HG03575 (cell line): ENCODE data around the gene CYP2D6.
"Not testable (repeated sequence)": the region's sequence is repeated elsewhere in the genome, so short reads cannot be mapped to it uniquely, and the experiment has no call there.

ENCODE experiments used
- ATAC-seq: cut with Tn5 transposase; IDR thresholded peaks from one replicate; pipeline ENCODE4 v1.9.1; 2021; ENCODE audit not compliant: unreplicated experiment, insufficient number of reproducible peaks, low FRiP score; ENCODE audit errors: extremely low read depth

The CYP2D6 gene

DNA sequence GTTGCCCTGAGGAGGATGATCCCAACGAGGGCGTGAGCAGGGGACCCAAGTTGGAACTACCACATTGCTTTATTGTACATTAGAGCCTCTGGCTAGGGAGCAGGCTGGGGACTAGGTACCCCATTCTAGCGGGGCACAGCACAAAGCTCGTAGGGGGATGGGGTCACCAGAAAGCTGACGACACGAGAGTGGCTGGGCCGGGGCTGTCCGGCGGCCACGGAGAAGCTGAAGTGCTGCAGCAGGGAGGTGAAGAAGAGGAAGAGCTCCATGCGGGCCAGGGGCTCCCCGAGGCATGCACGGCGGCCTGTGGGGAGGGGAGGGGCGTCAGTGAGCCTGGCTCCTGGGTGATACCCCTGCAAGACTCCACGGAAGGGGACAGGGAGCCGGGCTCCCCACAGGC, 9.5 kb upstream of the CYP2D6 start:
- ATAC-seq, result not testable (repeated sequence)

DNA sequence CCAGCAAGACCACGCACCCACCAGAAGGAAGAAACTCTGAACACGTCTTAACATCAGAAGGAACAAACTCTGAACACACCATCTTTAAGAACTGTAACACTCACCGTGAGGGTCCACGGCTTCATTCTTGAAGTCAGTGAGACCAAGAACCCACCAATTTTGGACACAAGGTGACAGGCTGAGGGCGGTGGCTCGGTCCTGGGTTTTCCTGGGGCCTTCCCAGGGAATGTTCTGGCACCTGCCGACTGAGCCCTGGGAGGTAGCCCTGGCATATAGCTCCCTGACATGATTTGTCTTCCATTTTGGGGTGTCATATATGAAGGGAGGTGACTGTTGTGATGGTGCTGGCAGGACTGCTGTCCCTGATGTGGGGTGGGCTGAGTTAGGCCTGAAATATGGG, 8.9 kb upstream of the CYP2D6 start:
- not testable (repeated sequence) for ATAC-seq

DNA sequence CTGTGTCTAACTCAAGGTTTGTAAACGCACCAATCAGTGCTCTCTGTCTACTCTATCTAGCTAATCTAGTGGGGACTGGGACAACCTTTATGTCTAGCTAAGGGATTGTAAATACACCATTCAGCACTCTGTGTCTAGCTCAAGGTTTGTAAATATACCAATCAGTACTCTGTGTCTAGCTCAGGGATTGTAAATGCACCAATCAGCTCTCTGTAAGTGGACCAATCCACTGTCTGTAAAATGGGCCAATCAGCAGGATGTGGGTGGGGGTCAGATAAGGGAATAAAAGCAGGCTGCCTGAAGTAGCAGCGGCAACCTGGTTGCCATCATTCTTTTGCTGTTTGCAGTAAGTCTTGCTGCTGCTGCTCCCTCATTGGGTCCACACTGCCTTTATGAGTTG, 8.4 kb upstream of the CYP2D6 start:
- no peak for ATAC-seq

DNA sequence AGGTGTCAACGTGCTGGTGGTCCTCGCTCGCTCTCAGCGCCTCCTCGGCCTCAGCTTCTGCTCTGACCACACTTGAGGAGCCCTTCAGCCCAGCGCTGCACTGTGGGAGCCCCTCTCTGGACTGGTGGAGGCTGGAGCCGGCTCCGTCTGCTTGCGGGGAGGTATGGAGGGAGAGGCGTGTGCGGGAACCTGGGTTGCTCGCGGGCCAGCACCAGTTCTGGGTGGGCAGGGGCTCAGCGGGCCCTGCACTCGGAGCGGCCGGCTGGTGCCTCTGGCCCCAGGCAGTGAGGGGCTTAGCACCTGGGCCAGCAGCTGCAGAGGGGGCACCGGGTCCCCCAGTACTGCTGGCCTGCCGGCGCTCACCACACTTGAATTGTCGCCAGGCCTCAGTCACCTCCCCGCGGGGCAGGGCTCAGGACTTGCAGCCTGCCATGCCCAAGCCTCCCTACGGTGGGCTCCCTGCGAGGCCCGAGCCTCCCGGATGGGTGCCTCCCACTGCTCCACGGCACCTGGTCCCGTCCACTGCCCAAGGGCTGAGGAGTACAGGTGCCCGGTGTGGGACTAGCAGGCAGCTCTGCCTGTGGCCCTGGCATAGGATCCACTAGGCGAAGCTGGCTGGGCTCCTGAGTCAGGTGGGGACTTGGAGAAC, 7.6 kb upstream of the CYP2D6 start:
- no peak for ATAC-seq

DNA sequence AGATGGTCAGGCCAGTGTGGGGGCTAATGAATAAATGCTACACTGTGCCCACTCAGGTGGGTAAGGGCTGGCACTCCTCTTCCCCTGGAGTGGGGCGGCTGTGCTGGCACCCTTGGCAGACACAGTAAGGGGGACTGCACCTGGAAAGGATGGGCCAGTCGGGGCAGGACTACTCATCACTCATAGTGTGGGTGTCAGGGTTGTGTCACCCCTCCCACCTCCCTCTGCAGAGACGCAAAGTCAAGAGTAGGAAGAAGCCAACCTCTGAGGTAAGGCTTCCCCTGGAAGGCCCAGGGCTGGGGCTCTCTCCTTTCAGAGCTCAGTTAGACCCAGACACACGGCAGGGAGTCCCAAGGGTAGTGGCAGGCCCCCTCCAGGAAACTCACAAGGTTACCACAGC, 5.1 kb upstream of the CYP2D6 start:
- ATAC-seq, result not testable (repeated sequence)

DNA sequence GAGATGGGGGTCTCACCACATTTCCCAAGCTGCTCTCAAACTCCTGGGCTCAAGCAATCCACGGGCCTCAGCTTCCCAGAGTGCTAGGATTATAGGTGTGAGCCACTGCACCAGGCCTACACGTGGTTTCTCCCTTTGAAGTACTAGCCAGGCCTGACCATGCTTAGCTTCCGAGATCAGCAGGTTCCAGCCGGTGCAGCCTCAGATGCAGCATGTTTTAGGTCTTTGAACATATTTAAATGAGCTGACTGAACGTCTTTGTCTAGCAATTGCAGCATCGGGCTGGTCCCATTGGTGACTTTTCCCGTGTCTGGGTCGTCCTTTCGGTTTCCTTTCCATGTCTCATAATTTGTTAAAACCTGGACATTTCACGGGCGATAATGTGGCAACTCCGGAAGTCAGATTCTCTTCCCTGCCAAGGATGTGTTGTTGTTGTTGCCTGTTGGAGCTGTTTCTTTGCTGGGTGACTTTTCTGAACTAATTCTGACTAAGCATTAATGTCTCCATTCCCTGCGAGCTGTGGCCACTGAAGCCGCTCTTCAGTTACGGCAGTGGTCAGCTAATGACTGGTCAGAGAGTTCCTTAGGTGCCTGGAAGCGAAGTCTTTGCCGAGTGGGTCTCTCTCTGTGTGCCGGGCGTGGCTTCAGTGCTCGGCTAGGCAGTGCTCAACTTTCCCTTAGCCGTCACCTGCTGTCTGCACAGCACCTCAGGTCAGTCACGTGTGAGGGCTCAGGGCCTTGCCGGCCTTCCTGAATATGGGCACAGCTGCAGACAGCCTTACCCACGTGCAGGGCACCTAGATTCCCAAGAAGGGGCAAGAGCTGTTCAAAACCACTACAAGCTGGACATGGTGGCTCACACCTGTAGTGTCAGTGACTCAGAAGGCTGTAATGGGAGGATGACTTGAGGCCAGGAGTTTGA, 3.8 kb upstream of the CYP2D6 start:
- no peak for ATAC-seq

DNA sequence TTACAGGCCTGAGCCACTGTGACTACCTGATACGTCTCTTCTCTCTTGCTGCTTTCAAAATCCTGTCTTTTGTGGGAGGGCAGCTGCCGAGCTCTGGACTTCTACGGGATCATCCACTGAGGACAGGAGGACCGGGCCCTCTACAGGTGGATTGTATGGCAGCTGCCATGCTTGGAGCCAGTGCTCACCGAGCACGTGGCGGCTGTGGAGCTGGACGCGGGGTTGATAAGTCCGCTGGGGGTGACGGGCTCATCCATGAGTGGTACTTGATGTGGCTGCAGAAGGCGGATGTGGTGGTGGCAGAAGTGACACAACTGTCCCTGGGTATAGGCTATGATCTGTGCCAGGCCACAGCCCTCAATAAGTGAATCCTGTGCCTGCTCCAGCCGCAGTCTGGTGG, 1.8 kb upstream of the CYP2D6 start:
- ATAC-seq, result no peak

- no peak for ATAC-seq
Observed at GRCh38 chr22:42131562-42131961, 952 bp upstream of the CYP2D6 start.

GRCh38 chr22:42130182-42130581, 428 bp downstream of the CYP2D6 start:
- ATAC-seq, result not testable (repeated sequence)

DNA sequence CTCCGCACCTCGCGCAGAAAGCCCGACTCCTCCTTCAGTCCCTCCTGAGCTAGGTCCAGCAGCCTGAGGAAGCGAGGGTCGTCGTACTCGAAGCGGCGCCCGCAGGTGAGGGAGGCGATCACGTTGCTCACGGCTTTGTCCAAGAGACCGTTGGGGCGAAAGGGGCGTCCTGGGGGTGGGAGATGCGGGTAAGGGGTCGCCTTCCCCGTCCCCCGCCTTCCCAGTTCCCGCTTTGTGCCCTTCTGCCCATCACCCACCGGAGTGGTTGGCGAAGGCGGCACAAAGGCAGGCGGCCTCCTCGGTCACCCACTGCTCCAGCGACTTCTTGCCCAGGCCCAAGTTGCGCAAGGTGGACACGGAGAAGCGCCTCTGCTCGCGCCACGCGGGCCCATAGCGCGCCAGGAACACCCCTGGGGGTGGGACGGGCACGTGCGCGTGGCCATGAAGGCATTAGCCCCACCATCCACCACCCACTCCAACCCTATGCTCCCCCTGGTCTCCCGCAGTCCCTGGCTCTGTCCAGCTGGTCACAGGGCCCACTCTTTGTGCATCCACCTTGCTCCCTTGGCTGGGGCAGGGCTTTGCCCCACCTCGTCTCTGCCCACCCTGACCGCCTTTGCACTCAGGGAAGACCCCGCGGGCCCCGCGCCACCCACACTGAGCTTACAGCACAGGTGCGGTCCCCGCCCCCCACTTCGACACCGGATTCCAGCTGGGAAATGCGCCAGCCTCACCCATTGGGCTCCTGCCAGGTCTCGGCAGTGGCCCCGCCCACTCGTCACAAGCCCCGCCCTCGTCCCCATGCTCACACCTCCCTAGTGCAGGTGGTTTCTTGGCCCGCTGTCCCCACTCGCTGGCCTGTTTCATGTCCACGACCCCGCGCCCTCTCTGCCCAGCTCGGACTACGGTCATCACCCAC, 1.6 kb downstream of the CYP2D6 start:
- not testable (repeated sequence) for ATAC-seq

GRCh38 chr22:42128007-42128406, 2.6 kb downstream of the CYP2D6 start:
- ATAC-seq, result not testable (repeated sequence)

DNA sequence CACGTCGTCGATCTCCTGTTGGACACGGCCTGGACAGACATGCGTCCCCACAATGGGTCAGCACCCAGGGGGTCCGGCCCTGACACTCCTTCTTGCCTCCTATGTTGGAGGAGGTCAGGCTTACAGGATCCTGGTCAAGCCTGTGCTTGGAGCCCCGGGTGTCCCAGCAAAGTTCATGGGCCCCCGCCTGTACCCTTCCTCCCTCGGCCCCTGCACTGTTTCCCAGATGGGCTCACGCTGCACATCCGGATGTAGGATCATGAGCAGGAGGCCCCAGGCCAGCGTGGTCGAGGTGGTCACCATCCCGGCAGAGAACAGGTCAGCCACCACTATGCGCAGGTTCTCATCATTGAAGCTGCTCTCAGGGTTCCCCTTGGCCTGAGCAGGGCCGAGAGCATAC, 3.0 kb downstream of the CYP2D6 start:
- no peak for ATAC-seq

DNA sequence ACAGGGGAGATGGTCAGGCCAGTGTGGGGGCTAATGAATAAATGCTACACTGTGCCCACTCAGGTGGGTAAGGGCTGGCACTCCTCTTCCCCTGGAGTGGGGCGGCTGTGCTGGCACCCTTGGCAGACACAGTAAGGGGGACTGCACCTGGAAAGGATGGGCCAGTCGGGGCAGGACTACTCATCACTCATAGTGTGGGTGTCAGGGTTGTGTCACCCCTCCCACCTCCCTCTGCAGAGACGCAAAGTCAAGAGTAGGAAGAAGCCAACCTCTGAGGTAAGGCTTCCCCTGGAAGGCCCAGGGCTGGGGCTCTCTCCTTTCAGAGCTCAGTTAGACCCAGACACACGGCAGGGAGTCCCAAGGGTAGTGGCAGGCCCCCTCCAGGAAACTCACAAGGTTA, 7.1 kb downstream of the CYP2D6 start:
- ATAC-seq, result not testable (repeated sequence)

GRCh38 chr22:42120231-42121021, 10.2 kb downstream of the CYP2D6 start:
- not testable (repeated sequence) for ATAC-seq

DNA sequence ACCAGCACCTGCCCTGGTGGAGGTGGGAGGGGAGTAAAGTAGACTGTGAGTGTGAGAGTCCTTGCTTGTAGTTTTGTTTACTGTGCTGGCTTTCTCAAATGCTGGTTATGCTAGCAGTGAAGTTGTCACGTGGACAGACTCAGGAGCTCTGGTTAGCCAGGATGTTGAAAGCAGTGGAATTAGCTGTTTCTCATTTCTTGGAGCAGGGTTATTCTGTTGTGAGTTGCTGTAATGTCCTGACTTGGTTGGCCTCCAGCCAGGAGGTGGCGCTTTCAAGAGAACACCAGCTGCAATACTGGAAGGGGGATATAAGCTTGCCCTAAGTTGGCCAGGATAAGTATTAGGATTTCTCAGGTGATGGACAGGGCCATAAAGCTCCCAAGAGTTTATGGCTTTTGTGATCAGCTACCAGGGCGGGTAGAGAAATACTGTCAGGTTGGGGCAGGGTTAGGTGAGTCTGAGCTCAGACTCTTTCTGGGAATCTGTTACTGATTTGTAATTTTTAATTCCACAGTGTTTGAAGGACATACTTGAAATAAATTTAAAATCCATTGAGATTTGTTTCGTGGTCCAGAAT, 13.7 kb downstream of the CYP2D6 start:
- ATAC-seq, result no peak

DNA sequence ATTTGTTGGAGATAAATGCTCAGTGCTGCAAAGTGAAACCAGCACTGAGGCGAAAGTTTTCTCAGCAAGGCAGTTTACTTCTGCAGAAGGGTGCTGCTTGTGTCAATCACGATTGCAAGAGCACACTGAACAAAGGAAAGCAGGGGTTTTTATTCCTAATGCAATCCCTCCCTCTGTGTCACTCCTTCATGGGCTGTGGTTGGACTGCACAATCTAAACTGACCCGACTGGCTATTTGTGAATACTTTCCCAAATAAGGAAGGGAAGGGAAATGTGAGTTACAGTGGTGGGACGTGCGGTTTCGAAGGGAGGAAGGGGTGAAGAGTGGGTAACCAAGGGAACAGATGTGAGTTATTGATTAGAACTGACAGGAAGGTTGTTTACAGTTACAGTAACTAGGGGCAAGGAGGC, 15.2 kb downstream of the CYP2D6 start:
- ATAC-seq, result not testable (repeated sequence)

GRCh38 chr22:42114721-42115120, 15.9 kb downstream of the CYP2D6 start:
- no peak for ATAC-seq

- ATAC-seq, result not testable (repeated sequence)
Observed at GRCh38 chr22:42112793-42113192, 17.8 kb downstream of the CYP2D6 start.
